ENCODE results near the gene SLC7A14. TPM values are rescaled to one million over a fixed set of nuclear protein-coding genes. Genes with fewer than 3 reads are reported as not detected.

Gene SLC7A14
- total and polyA plus RNA-seq, 2 of the 13 experiments (the other 11 are each of a cell fraction or from before 2014, with no cell fraction given), result not detected

- no peak for TF ChIP-seq CEBPZ (IDR thresholded peaks at IDR 0.05; ENCODE audit: low read length)
- no peak for TF ChIP-seq ZNF564 (CRISPR knock-in tag; IDR thresholded peaks at IDR 0.05)
- TF ChIP-seq BHLHE40 (IDR thresholded peaks at IDR 0.05; ENCODE audit: low read length), result no peak
- 0 out of 2 replicates have a peak, but pooled peaks have one; percentile 18 for TF ChIP-seq GFI1 (CRISPR knock-in tag; IDR thresholded peaks at IDR 0.05; ENCODE audit: borderline replicate concordance)
- TF ChIP-seq YY1 (IDR thresholded peaks at IDR 0.05; ENCODE audit: insufficient read depth, insufficient replicate concordance, low read depth, low read length), result peak; percentile 46
- no peak for TF ChIP-seq ZNF12 (CRISPR knock-in tag; IDR thresholded peaks at IDR 0.05)
- no peak for TF ChIP-seq ZNF83 (CRISPR knock-in tag; IDR thresholded peaks at IDR 0.05; ENCODE audit: borderline replicate concordance)
- TF ChIP-seq ZNF34 (CRISPR knock-in tag; IDR thresholded peaks at IDR 0.05; ENCODE audit: borderline replicate concordance), result no peak
- TF ChIP-seq RFXAP (CRISPR knock-in tag; IDR thresholded peaks at IDR 0.05; ENCODE audit: borderline replicate concordance), result no peak
- no peak for TF ChIP-seq ARID3A (IDR thresholded peaks at IDR 0.05; ENCODE audit: low read depth, low read length)
- no peak for TF ChIP-seq ZNF484 (CRISPR knock-in tag; IDR thresholded peaks at IDR 0.05; ENCODE audit: borderline replicate concordance, low read depth)
- no peak for TF ChIP-seq CAMTA2 (CRISPR knock-in tag; IDR thresholded peaks at IDR 0.05; ENCODE audit: borderline replicate concordance)
- no peak for TF ChIP-seq DMTF1 (CRISPR knock-in tag; IDR thresholded peaks at IDR 0.05)
- TF ChIP-seq ZNF670 (CRISPR knock-in tag; IDR thresholded peaks at IDR 0.05; ENCODE audit: borderline replicate concordance), result no peak
- TF ChIP-seq TMF1 (CRISPR knock-in tag; IDR thresholded peaks at IDR 0.05; ENCODE audit: low read depth), result no peak
- no peak for TF ChIP-seq PRPF4 (IDR thresholded peaks at IDR 0.05; ENCODE audit: low read depth, low read length, poor library complexity, severe bottlenecking)
- no peak for TF ChIP-seq NFRKB (IDR thresholded peaks at IDR 0.05)
- TF ChIP-seq SIX1 (CRISPR knock-in tag; IDR thresholded peaks at IDR 0.05; ENCODE audit: borderline replicate concordance), result 0 out of 2 replicates have a peak, but pooled peaks have one; percentile 55
- no peak for TF ChIP-seq ZNF136 (CRISPR knock-in tag; IDR thresholded peaks at IDR 0.05; ENCODE audit: low read depth)
- no peak for TF ChIP-seq IKZF1 (IDR thresholded peaks at IDR 0.05)
- no peak for TF ChIP-seq TARDBP (CRISPR knock-in tag; IDR thresholded peaks at IDR 0.05)
- TF ChIP-seq CSRNP2 (CRISPR knock-in tag; conservative IDR thresholded peaks at IDR 0.05; ENCODE audit: low read depth), result no peak
Observed at GRCh38 chr3:170499562-170500156, 86.2 kb downstream of the SLC7A14 start (continued).
